Measurements from ENCODE around the gene INPP4A.

INPP4A gene

GRCh38 chr2:98500561-98500960 is 55.9 kb downstream of the INPP4A start:
- no peak overlapping the region for H3K4me3 Mint-ChIP-seq
- peaks cover 28% of the 10 kb centered on the region for H3K9me3 Mint-ChIP-seq
- H3K27me3 Mint-ChIP-seq (ENCODE audit: low read depth, poor library complexity), result no peaks in the 10 kb centered on the region
- TF ChIP-seq, protein P1, sequence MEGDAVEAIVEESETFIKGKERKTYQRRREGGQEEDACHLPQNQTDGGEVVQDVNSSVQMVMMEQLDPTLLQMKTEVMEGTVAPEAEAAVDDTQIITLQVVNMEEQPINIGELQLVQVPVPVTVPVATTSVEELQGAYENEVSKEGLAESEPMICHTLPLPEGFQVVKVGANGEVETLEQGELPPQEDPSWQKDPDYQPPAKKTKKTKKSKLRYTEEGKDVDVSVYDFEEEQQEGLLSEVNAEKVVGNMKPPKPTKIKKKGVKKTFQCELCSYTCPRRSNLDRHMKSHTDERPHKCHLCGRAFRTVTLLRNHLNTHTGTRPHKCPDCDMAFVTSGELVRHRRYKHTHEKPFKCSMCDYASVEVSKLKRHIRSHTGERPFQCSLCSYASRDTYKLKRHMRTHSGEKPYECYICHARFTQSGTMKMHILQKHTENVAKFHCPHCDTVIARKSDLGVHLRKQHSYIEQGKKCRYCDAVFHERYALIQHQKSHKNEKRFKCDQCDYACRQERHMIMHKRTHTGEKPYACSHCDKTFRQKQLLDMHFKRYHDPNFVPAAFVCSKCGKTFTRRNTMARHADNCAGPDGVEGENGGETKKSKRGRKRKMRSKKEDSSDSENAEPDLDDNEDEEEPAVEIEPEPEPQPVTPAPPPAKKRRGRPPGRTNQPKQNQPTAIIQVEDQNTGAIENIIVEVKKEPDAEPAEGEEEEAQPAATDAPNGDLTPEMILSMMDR (IDR thresholded peaks at IDR 0.05), result no peak
- H3K4me1 Mint-ChIP-seq, result peaks cover 47% of the 10 kb centered on the region
- peaks cover 59% of the 10 kb centered on the region for H3K36me3 Mint-ChIP-seq (ENCODE audit: low read depth)
- DNase-seq, result no peak
- H3K27ac Mint-ChIP-seq, result peak overlapping the region; percentile 59

- peaks cover 54% of the 10 kb centered on the region for H3K4me1 Mint-ChIP-seq
- no peak overlapping the region for H3K4me3 Mint-ChIP-seq
- H3K27me3 Mint-ChIP-seq (ENCODE audit: low read depth, poor library complexity), result no peaks in the 10 kb centered on the region
- peaks cover 23% of the 10 kb centered on the region for H3K9me3 Mint-ChIP-seq
- no peak overlapping the region for H3K27ac Mint-ChIP-seq
- peaks cover 54% of the 10 kb centered on the region for H3K36me3 Mint-ChIP-seq (ENCODE audit: low read depth)
- no peak for DNase-seq
- TF ChIP-seq, protein P1 (IDR thresholded peaks at IDR 0.05), result no peak
Measured at GRCh38 chr2:98501223-98501622, 56.6 kb downstream of the INPP4A start.

DNA sequence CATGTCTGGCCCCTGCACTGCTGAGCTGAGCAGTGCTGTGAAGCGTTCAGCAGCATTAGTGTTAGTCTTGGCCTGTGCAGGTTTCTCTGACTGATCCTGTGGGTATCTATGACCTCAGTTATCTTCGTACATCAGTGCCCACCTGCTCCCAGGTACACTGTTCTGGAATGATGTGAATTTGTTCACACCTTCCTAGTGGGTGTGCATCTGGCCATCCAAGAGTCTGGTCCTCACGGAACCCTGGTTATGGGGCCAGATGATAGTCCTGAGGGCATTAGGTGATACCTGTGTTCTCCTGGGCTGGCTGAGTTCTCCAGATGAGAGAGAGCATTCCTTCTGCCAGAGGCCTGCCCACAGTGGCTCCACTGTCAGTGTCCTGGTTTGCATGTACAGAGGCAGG is 57.2 kb downstream of the INPP4A start:
- peaks cover 17% of the 10 kb centered on the region for H3K9me3 Mint-ChIP-seq
- H3K4me3 Mint-ChIP-seq, result no peak overlapping the region
- peaks cover 47% of the 10 kb centered on the region for H3K36me3 Mint-ChIP-seq (ENCODE audit: low read depth)
- H3K4me1 Mint-ChIP-seq, result peaks cover 60% of the 10 kb centered on the region
- no peak overlapping the region for H3K27ac Mint-ChIP-seq
- no peaks in the 10 kb centered on the region for H3K27me3 Mint-ChIP-seq (ENCODE audit: low read depth, poor library complexity)
- no peak for DNase-seq
- TF ChIP-seq, protein P1 (IDR thresholded peaks at IDR 0.05), result no peak

GRCh38 chr2:98502556-98503335 is 58.1 kb downstream of the INPP4A start:
- DNase-seq, result no peak
- H3K9me3 Mint-ChIP-seq, result peaks cover 8% of the 10 kb centered on the region
- TF ChIP-seq, protein P1 (IDR thresholded peaks at IDR 0.05), result no peak
- peaks cover 43% of the 10 kb centered on the region for H3K36me3 Mint-ChIP-seq (ENCODE audit: low read depth)
- H3K4me1 Mint-ChIP-seq, result peaks cover 68% of the 10 kb centered on the region
- no peak overlapping the region for H3K27ac Mint-ChIP-seq
- no peaks in the 10 kb centered on the region for H3K27me3 Mint-ChIP-seq (ENCODE audit: low read depth, poor library complexity)
- no peak overlapping the region for H3K4me3 Mint-ChIP-seq

DNA sequence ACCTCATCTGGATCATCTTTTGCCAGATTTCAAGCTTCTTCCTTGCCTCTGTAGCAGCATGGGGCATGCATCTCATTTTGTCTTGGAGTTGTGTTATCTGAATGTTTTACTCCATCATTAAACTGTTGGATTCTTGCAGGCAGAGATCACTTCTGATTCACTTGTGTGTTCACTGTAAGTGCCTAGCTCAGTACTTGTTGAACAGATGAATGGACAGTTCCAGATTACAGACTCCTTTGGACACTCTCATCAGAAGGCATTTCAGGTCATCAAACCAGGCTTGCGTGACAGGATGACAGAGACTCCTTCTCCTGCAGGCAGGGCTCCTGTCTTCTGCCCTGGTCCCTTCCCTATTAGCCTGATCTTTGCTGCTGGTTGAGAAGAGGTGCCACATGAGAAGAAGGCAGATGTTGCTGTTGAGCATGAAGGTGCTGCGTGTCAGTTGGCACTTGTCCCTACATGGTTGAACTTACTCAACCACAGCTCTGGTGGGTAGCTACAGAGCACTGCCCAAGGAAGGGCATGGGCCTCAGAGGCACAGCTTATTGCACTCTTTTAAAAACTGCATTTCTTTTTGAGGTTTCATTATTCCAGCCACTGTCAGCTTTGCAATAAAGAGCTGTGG is 58.9 kb downstream of the INPP4A start:
- H3K9me3 Mint-ChIP-seq, result no peaks in the 10 kb centered on the region
- H3K36me3 Mint-ChIP-seq (ENCODE audit: low read depth), result peaks cover 35% of the 10 kb centered on the region
- H3K27ac Mint-ChIP-seq, result no peak overlapping the region
- H3K4me1 Mint-ChIP-seq, result peaks cover 76% of the 10 kb centered on the region
- DNase-seq, result no peak
- no peak overlapping the region for H3K4me3 Mint-ChIP-seq
- H3K27me3 Mint-ChIP-seq (ENCODE audit: low read depth, poor library complexity), result no peaks in the 10 kb centered on the region
- TF ChIP-seq, protein P1 (IDR thresholded peaks at IDR 0.05), result no peak

Data from nephron progenitor cell (in vitro differentiated cells).